B cell (primary cell): ENCODE data around the gene ITGB6. TPM values are rescaled to one million over a fixed set of nuclear protein-coding genes. Genes with fewer than 3 reads are reported as not detected.

ENCODE experiments used
- ATAC-seq: fragments of 200-7000 bp; cut with Tn5 transposase; one replicate; pipeline ENCODE4 v1.10.0; 2021; ENCODE audit warnings: low read depth, mild to moderate bottlenecking, moderate number of reproducible peaks, moderate library complexity
- CTCF ChIA-PET: fragments of 350-600 bp; sonication (Branson Sonifier 250); formaldehyde crosslinking; loops from one replicate; lab custom pipeline; 2021; ENCODE audit warnings: antibody characterized with exemption, inconsistent platforms; lab: Charles Lee
- POLR2A ChIA-PET: fragments of 350-600 bp; sonication (Branson Sonifier 250); formaldehyde crosslinking; loops from one replicate; lab custom pipeline; 2021; ENCODE audit warnings: antibody characterized with exemption; lab: Charles Lee
- DNase-seq: peaks from one replicate; pipeline ENCODE4 v3.0.0; 2013
- H2AFZ ChIP-seq: 2 replicates; pipeline ENCODE4 v1.6.1; 2012; ENCODE audit warnings: mild to moderate bottlenecking, low read depth, low read length; ENCODE audit not compliant: insufficient read depth, poor library complexity, severe bottlenecking
- H3K27ac ChIP-seq, 2 donors: 1 replicate in 1 of 2; 2 replicates in 1 of 2; pipeline ENCODE4 v1.5.1; 2012 to 2013; ENCODE audit warnings: low read length in 2 of 2, mild to moderate bottlenecking in 2 of 2, moderate library complexity in 1 of 2
- H3K27me3 ChIP-seq, 4 experiments: fragments of 200-600 bp in 1 of 4; sonication (generic) in 1 of 4; replicated peaks in 1 of 4; 1 replicate in 2 of 4; 2 replicates in 2 of 4; pipeline versions ENCODE4 v1.6.1 to v1.7.0; 2013 to 2016; ENCODE audit warnings: low read length in 3 of 4, mild to moderate bottlenecking in 2 of 4, mixed read lengths in 1 of 4, moderate library complexity in 1 of 4; ENCODE audit not compliant: insufficient read depth in 4 of 4, control insufficient read depth in 3 of 4; ENCODE audit errors: control extremely low read depth in 1 of 4
- H3K36me3 ChIP-seq, 2 experiments: replicated peaks in 1 of 2; 1 replicate in 1 of 2; 2 replicates in 1 of 2; pipeline versions ENCODE4 v1.6.1 to v1.7.1; 2013; ENCODE audit warnings: low read length in 1 of 2; ENCODE audit not compliant: insufficient read depth in 2 of 2, control insufficient read depth in 1 of 2; ENCODE audit errors: control extremely low read depth in 1 of 2, extremely low read depth in 1 of 2
- H3K4me1 ChIP-seq, 2 donors: fragments of 200-600 bp in 1 of 2; sonication (generic) in 1 of 2; 1 replicate in 1 of 2; 2 replicates in 1 of 2; pipeline versions ENCODE4 v1.5.1 to v1.6.1; 2013 to 2017; ENCODE audit warnings: low read length in 2 of 2; ENCODE audit not compliant: control insufficient read depth in 2 of 2, insufficient read depth in 2 of 2
- H3K4me2 ChIP-seq: replicated peaks from 2 replicates; pipeline ENCODE3; 2012; ENCODE audit warnings: mild to moderate bottlenecking, low read depth, low read length; ENCODE audit not compliant: poor library complexity, severe bottlenecking
- H3K4me3 ChIP-seq, 5 experiments: fragments of 200-600 bp in 1 of 5; sonication (generic) in 1 of 5; 1 replicate in 3 of 5; 2 replicates in 2 of 5; pipeline versions ENCODE4 v1.5.1 to v1.7.0; 2011 to 2016; ENCODE audit warnings: low read length in 4 of 5, mild to moderate bottlenecking in 4 of 5, low read depth in 2 of 5, control low read depth in 1 of 5, moderate library complexity in 1 of 5; ENCODE audit not compliant: insufficient read depth in 1 of 5; ENCODE audit errors: control extremely low read depth in 1 of 5, extremely low read depth in 1 of 5
- H3K79me2 ChIP-seq: fragments of 200-600 bp; sonication (generic); one replicate; pipeline ENCODE4 v1.6.0; 2016; ENCODE audit warnings: low read length; ENCODE audit not compliant: control insufficient read depth, insufficient read depth
- H3K9ac ChIP-seq: fragments of 200-600 bp; sonication (generic); 2 replicates; pipeline ENCODE4 v1.6.1; 2017; ENCODE audit warnings: mild to moderate bottlenecking, low read length, moderate library complexity
- H3K9me3 ChIP-seq, 3 donors: one replicate each; pipeline versions ENCODE4 v1.6.1 to v1.7.1; 2013; ENCODE audit warnings: low read length in 2 of 3; ENCODE audit not compliant: control insufficient read depth in 2 of 3, insufficient read depth in 1 of 3; ENCODE audit errors: control extremely low read depth in 1 of 3
- H4K20me1 ChIP-seq: 2 replicates; pipeline ENCODE4 v1.6.0; 2012; ENCODE audit warnings: mild to moderate bottlenecking, low read length; ENCODE audit not compliant: insufficient read depth, control insufficient read depth, poor library complexity, severe bottlenecking
- H3K27ac Mint-ChIP-seq: one replicate; pipeline ENCODE4 v1.8.0; 2021; ENCODE audit warnings: mixed read lengths
- H3K27me3 Mint-ChIP-seq: one replicate; pipeline ENCODE4 v1.8.0; 2021; ENCODE audit warnings: mixed read lengths
- H3K4me1 Mint-ChIP-seq: one replicate; pipeline ENCODE4 v1.8.0; 2021; ENCODE audit warnings: mixed read lengths
- H3K4me3 Mint-ChIP-seq: one replicate; pipeline ENCODE4 v1.8.0; 2021; ENCODE audit warnings: mixed read lengths
- H3K9me3 Mint-ChIP-seq: one replicate; pipeline ENCODE4 v1.8.0; 2022; ENCODE audit warnings: mixed read lengths; ENCODE audit not compliant: insufficient read depth
- EZH2 ChIP-seq: IDR thresholded peaks from 2 replicates; pipeline ENCODE4 v1.6.1; 2012; ENCODE audit warnings: borderline replicate concordance, low read depth, mild to moderate bottlenecking, moderate library complexity, low read length; ENCODE audit not compliant: insufficient read depth, poor library complexity, severe bottlenecking
- WGBS: methylation state at CpG from one replicate; pipeline ENCODE4 v1.1.5; 2013; ENCODE audit warnings: missing lambda C conversion rate; ENCODE audit not compliant: insufficient coverage; 5-methylcytosine and 5-hydroxymethylcytosine counted together
- intact Hi-C: fragments of 100-400 bp; cut with micrococcal nuclease; formaldehyde crosslinking; loops from one replicate; pipeline ENCODE4 v1.10.0; 2022
- polyA plus RNA-seq: library from polyadenylated mRNA; depleted of rRNA; stranded (reverse); fragments of >200 nt; gene quantifications from 2 replicates; pipeline ENCODE4 v1.2.3, GENCODE V29; 2012
- total RNA-seq, 2 donors: library from RNA; stranded (reverse); fragments of 120-200 nt in 1 of 2; gene quantifications; 1 replicate in 1 of 2; 2 replicates in 1 of 2; pipeline versions ENCODE4 v1.2.3 to v1.2.4, GENCODE V29; 2013 to 2022
- TF ChIP-seq, protein P1 (sequence below): fragments of 200-600 bp; IDR thresholded peaks from one replicate; pipeline ENCODE4 v1.8.0; 2022; ENCODE audit warnings: antibody characterized with exemption, mild to moderate bottlenecking

ITGB6 gene
- total and polyA plus RNA-seq, 2 donors (not counting 1 experiment from before 2014, with no cell fraction given) = not detected

GRCh38 chr2:160220026-160220425, 20.0 kb upstream of the ITGB6 start:
- H3K4me1 ChIP-seq = no peaks in the 10 kb centered on the region
- peaks cover 0 to 4% (median 0%) of the 10 kb centered on the region in 4 experiments for H3K27me3 ChIP-seq
- H3K9ac ChIP-seq = no peak overlapping the region
- no peak overlapping the region for H2AFZ ChIP-seq
- ChIA-PET CTCF (no interaction called here), POLR2A (no interaction called here)
- intact Hi-C loops = no loop called here
- H3K79me2 ChIP-seq = no peaks in the 10 kb centered on the region
- no peak for DNase-seq
- no peaks in the 10 kb centered on the region for H4K20me1 ChIP-seq
- TF ChIP-seq, protein P1, sequence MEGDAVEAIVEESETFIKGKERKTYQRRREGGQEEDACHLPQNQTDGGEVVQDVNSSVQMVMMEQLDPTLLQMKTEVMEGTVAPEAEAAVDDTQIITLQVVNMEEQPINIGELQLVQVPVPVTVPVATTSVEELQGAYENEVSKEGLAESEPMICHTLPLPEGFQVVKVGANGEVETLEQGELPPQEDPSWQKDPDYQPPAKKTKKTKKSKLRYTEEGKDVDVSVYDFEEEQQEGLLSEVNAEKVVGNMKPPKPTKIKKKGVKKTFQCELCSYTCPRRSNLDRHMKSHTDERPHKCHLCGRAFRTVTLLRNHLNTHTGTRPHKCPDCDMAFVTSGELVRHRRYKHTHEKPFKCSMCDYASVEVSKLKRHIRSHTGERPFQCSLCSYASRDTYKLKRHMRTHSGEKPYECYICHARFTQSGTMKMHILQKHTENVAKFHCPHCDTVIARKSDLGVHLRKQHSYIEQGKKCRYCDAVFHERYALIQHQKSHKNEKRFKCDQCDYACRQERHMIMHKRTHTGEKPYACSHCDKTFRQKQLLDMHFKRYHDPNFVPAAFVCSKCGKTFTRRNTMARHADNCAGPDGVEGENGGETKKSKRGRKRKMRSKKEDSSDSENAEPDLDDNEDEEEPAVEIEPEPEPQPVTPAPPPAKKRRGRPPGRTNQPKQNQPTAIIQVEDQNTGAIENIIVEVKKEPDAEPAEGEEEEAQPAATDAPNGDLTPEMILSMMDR = no peak
- TF ChIP-seq EZH2 = no peak
- no peak overlapping the region for H3K27ac ChIP-seq
- no peak overlapping the region for H3K4me3 ChIP-seq
- H3K4me3 Mint-ChIP-seq = no peak overlapping the region
- peaks cover 16% of the 10 kb centered on the region for H3K27me3 Mint-ChIP-seq
- peaks cover 7% of the 10 kb centered on the region for H3K4me1 Mint-ChIP-seq
- no CpG with 5 or more reads among the region's 2 CpGs for WGBS
- no peaks in the 10 kb centered on the region for H3K9me3 ChIP-seq
- no peak for ATAC-seq
- H3K27ac Mint-ChIP-seq = no peak overlapping the region
- no peaks in the 10 kb centered on the region for H3K9me3 Mint-ChIP-seq
- H3K36me3 ChIP-seq = no peaks in the 10 kb centered on the region
- H3K4me2 ChIP-seq = no peak overlapping the region

DNA sequence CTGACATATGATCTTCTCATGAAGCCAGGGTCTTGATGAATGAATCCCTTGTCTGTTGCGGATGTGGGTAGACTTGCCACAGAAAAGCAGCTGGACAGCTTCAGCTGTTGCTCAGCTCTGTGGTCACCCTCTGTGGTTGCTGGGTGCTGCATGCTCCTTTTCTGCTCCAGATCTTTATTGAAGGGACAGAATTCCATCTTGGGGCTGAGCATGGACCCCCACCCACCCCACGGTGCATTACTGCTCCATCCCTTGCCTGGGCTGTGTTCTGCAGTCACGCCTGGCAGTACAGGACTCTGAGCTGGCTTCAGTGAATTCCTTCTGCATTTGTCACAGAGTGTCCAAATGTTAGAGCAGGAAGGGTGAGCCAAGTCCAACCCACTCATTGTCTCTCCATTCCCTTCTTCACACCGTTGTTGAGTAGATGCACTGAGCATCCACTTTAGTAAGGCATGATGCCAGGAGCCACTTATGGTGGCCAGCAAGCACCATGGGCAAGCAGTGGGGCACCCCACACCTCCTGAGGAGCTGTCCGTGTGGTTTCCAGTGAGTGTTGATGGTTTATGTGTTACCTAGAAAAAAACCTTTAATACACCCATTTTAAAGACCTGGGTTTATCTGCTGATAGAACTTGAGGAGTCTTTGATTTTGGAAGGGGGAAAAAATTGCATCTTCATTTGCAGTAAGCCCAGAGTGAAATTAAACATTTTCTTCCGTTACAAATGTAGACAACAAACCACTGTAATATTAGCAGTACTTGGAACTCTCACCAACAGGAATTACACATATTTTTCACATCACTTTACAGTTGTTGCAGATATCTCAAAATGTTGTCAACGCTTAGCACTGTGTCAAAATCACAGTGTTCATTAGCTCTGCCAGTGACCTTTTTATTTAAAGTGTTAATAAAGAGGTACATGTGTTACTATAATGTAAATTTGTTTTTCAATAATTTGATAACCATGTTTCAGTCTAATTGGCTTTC, 14.7 kb upstream of the ITGB6 start:
- DNase-seq (no peak), ATAC-seq (no peak)
- Histone ChIP-seq H3K27ac (no peak overlapping the region), H3K9ac (no peak overlapping the region), H3K4me1 (peaks cover 3 to 4% of the 10 kb centered on the region in 2 donors), H3K27me3 (peaks cover 0 to 4% (median 0%) of the 10 kb centered on the region in 4 experiments), H3K79me2 (no peaks in the 10 kb centered on the region), H3K4me2 (no peak overlapping the region), H3K9me3 (no peaks in the 10 kb centered on the region), H4K20me1 (no peaks in the 10 kb centered on the region), H3K36me3 (no peaks in the 10 kb centered on the region), H3K4me3 (no peak overlapping the region), H2AFZ (no peak overlapping the region)
- POLR2A ChIA-PET = no interaction called here
- peaks cover 26% of the 10 kb centered on the region for H3K27me3 Mint-ChIP-seq
- CTCF ChIA-PET = interaction anchor here (0.6 to 1.5 kb wide), 2 partner anchors 55 to 843 kb away, joined by 3 to 4 read pairs; no protein-coding TSS in a partner anchor
- H3K4me1 Mint-ChIP-seq = peaks cover 9% of the 10 kb centered on the region
- H3K4me3 Mint-ChIP-seq = no peak overlapping the region
- 91% methylated on average over 2 of the region's 7 CpGs for WGBS
- TF ChIP-seq EZH2 = no peak
- TF ChIP-seq, protein P1 = no peak
- intact Hi-C loops = no loop called here
- H3K9me3 Mint-ChIP-seq = no peaks in the 10 kb centered on the region
- no peak overlapping the region for H3K27ac Mint-ChIP-seq
